Panc1 (cell line): Measurements from ENCODE around the gene MCM7. TPM values are rescaled to one million over a fixed set of nuclear protein-coding genes. Genes with fewer than 3 reads are reported as not detected.

Source experiments
- ATAC-seq: fragments of 200-7000 bp; cut with Tn5 transposase; 2 replicates; pipeline ENCODE4 v1.9.1; 2020; ENCODE audit warnings: mild to moderate bottlenecking, moderate library complexity
- BruUV-seq: library from RNA; stranded (reverse); fragments of 400-500 nt; replicated peaks from 2 replicates; lab custom pipeline; 2021; lab: Mats Ljungman, UMichigan
- CTCF ChIA-PET: fragments of 300-600 bp; sonication (Branson Sonifier 250); formaldehyde crosslinking; loops from one replicate; lab custom pipeline; 2022; ENCODE audit warnings: antibody characterized with exemption; lab: Charles Lee
- POLR2A ChIA-PET: fragments of 300-600 bp; sonication (Branson Sonifier 250); formaldehyde crosslinking; loops from one replicate; lab custom pipeline; 2022; ENCODE audit warnings: antibody characterized with exemption; lab: Charles Lee
- DNase-seq: peaks from one replicate; pipeline ENCODE4 v3.0.0-alpha.2; 2010; ENCODE audit warnings: low read depth, low spot score
- H3K27ac ChIP-seq: 2 replicates; pipeline ENCODE4 v1.5.1; 2011; ENCODE audit warnings: mild to moderate bottlenecking, low read length, inconsistent platforms
- H3K27me3 ChIP-seq: fragments of 200-500 bp; sonication (Bioruptor generic); 2 replicates; pipeline ENCODE4 v1.6.0; 2014; ENCODE audit warnings: low read length, inconsistent platforms; ENCODE audit not compliant: control insufficient read depth, insufficient read depth
- H3K36me3 ChIP-seq: fragments of 200-500 bp; sonication (Bioruptor generic); 2 replicates; pipeline ENCODE4 v1.5.1; 2014; ENCODE audit warnings: inconsistent platforms, mild to moderate bottlenecking, low read length, moderate library complexity; ENCODE audit not compliant: control insufficient read depth, insufficient read depth
- H3K4me1 ChIP-seq: 2 replicates; pipeline ENCODE4 v1.5.1; 2011; ENCODE audit warnings: inconsistent platforms, mild to moderate bottlenecking, low read length, moderate library complexity; ENCODE audit not compliant: control insufficient read depth, insufficient read depth
- H3K4me3 ChIP-seq, 2 experiments: 2 replicates each; pipeline ENCODE4 v1.5.1; 2011 to 2012; ENCODE audit warnings: low read depth in 2 of 2, low read length in 2 of 2, mild to moderate bottlenecking in 2 of 2, inconsistent platforms in 1 of 2, moderate library complexity in 1 of 2
- H3K9me3 ChIP-seq: fragments of 200-500 bp; sonication (Bioruptor generic); 2 replicates; pipeline ENCODE4 v1.5.1; 2014; ENCODE audit warnings: low read depth, mild to moderate bottlenecking, inconsistent platforms, low read length, moderate library complexity; ENCODE audit not compliant: control insufficient read depth, insufficient read depth
- POLR2AphosphoS5 ChIP-seq: IDR thresholded peaks from 2 replicates; pipeline ENCODE4 v1.6.1; 2012; ENCODE audit warnings: mild to moderate bottlenecking, low read depth, low read length, moderate library complexity
- SIN3A ChIP-seq: IDR thresholded peaks from 2 replicates; pipeline ENCODE4 v1.6.1; 2012; ENCODE audit warnings: low read depth, mild to moderate bottlenecking, low read length, moderate library complexity, borderline replicate concordance; ENCODE audit not compliant: insufficient read depth
- TCF7L2 ChIP-seq: IDR thresholded peaks from 2 replicates; pipeline ENCODE4 v1.6.1; 2011; ENCODE audit warnings: mild to moderate bottlenecking, low read depth, low read length, inconsistent platforms
- in situ Hi-C: cut with HindIII; loops from 2 replicates; pipeline ENCODE4 v1.10.0; 2016; ENCODE audit warnings: low sequenced_read_pairs, low pct_unique_long_range_greater_than_20kb
- intact Hi-C: fragments of 100-400 bp; cut with micrococcal nuclease; formaldehyde crosslinking; loops from one replicate; pipeline ENCODE4 v1.10.0; 2022; ENCODE audit not compliant: unreplicated experiment
- total RNA-seq: library from RNA; stranded (reverse); gene quantifications from one replicate; pipeline ENCODE4 v1.2.1, GENCODE V29; 2021; ENCODE audit not compliant: unreplicated experiment
- TF ChIP-seq, protein P1 (sequence below), 2 experiments: IDR thresholded peaks; 2 replicates each; pipeline ENCODE4 v1.6.1; 2011 to 2012; ENCODE audit warnings: low read depth in 2 of 2, control low read depth in 1 of 2, low read length in 1 of 2, mild to moderate bottlenecking in 1 of 2, moderate library complexity in 1 of 2; ENCODE audit not compliant: insufficient read depth in 1 of 2
- TF ChIP-seq, protein P2 (sequence below): fragments of 450-650 bp; IDR thresholded peaks from 2 replicates; pipeline ENCODE4 v1.5.1; 2017; ENCODE audit warnings: mild to moderate bottlenecking

MCM7 gene
- total RNA-seq, 1 experiment from 2014 or later: 258 TPM

DNA sequence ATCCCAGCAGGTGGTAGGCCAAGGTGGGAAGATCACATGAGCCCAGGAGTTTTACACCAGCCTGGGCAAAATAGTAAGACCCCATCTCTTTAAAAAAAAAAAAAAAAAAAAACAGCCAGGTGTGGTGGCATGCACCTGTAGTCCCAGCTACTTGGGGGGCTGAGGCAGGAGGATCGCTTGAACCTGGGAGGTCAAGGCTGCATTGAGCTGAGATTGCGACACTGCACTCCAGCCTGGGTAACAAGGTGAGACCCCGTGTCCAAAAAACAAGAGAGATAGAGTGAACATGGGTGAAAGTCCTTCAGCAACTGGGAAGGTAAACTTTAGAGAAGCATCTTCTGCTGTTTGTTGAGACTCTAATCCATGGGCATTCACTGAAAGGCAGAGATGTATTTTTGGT is 41.3 kb upstream of the MCM7 start:
- no TSS peak for BruUV-seq
- H3K9me3 ChIP-seq: no peaks in the 10 kb centered on the region
- CTCF ChIA-PET: no interaction called here
- in situ Hi-C loops: no loop called here
- no peaks in the 10 kb centered on the region for H3K36me3 ChIP-seq
- H3K4me1 ChIP-seq: no peaks in the 10 kb centered on the region
- no peak overlapping the region for H3K4me3 ChIP-seq
- TF ChIP-seq POLR2AphosphoS5: no peak
- TF ChIP-seq, protein P1, sequence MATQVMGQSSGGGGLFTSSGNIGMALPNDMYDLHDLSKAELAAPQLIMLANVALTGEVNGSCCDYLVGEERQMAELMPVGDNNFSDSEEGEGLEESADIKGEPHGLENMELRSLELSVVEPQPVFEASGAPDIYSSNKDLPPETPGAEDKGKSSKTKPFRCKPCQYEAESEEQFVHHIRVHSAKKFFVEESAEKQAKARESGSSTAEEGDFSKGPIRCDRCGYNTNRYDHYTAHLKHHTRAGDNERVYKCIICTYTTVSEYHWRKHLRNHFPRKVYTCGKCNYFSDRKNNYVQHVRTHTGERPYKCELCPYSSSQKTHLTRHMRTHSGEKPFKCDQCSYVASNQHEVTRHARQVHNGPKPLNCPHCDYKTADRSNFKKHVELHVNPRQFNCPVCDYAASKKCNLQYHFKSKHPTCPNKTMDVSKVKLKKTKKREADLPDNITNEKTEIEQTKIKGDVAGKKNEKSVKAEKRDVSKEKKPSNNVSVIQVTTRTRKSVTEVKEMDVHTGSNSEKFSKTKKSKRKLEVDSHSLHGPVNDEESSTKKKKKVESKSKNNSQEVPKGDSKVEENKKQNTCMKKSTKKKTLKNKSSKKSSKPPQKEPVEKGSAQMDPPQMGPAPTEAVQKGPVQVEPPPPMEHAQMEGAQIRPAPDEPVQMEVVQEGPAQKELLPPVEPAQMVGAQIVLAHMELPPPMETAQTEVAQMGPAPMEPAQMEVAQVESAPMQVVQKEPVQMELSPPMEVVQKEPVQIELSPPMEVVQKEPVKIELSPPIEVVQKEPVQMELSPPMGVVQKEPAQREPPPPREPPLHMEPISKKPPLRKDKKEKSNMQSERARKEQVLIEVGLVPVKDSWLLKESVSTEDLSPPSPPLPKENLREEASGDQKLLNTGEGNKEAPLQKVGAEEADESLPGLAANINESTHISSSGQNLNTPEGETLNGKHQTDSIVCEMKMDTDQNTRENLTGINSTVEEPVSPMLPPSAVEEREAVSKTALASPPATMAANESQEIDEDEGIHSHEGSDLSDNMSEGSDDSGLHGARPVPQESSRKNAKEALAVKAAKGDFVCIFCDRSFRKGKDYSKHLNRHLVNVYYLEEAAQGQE (IDR thresholded peaks at IDR 0.05; ENCODE audit: insufficient read depth in 1 of 2, low read depth in 2 of 2, low read length in 1 of 2): no peak
- TF ChIP-seq SIN3A: no peak
- TF ChIP-seq TCF7L2: no peak
- TF ChIP-seq, protein P2, sequence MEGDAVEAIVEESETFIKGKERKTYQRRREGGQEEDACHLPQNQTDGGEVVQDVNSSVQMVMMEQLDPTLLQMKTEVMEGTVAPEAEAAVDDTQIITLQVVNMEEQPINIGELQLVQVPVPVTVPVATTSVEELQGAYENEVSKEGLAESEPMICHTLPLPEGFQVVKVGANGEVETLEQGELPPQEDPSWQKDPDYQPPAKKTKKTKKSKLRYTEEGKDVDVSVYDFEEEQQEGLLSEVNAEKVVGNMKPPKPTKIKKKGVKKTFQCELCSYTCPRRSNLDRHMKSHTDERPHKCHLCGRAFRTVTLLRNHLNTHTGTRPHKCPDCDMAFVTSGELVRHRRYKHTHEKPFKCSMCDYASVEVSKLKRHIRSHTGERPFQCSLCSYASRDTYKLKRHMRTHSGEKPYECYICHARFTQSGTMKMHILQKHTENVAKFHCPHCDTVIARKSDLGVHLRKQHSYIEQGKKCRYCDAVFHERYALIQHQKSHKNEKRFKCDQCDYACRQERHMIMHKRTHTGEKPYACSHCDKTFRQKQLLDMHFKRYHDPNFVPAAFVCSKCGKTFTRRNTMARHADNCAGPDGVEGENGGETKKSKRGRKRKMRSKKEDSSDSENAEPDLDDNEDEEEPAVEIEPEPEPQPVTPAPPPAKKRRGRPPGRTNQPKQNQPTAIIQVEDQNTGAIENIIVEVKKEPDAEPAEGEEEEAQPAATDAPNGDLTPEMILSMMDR: no peak
- no peak for ATAC-seq
- POLR2A ChIA-PET: no interaction called here
- no peaks in the 10 kb centered on the region for H3K27me3 ChIP-seq
- intact Hi-C loops: no loop called here
- no peak overlapping the region for H3K27ac ChIP-seq
- no peak for DNase-seq

GRCh38 chr7:100141555-100141949 is 40.4 kb upstream of the MCM7 start:
- DNase-seq (no peak), ATAC-seq (no peak)
- no peak overlapping the region for H3K4me3 ChIP-seq
- no peaks in the 10 kb centered on the region for H3K4me1 ChIP-seq
- H3K27ac ChIP-seq: no peak overlapping the region
- H3K27me3 ChIP-seq: no peaks in the 10 kb centered on the region
- H3K9me3 ChIP-seq: no peaks in the 10 kb centered on the region
- intact Hi-C loops (no loop called here), in situ Hi-C loops (no loop called here)
- BruUV-seq: no TSS peak
- ChIA-PET CTCF (no interaction called here), POLR2A (interaction anchor here (0.6 kb wide), 1 partner anchor 261 kb away, joined by 3 read pairs; no protein-coding TSS in a partner anchor)
- no peak for TF ChIP-seq SIN3A
- TF ChIP-seq, protein P1 (IDR thresholded peaks at IDR 0.05; ENCODE audit: insufficient read depth in 1 of 2, low read depth in 2 of 2, low read length in 1 of 2): no peak
- TF ChIP-seq, protein P2: no peak
- TF ChIP-seq TCF7L2: no peak
- TF ChIP-seq POLR2AphosphoS5: no peak
- no peaks in the 10 kb centered on the region for H3K36me3 ChIP-seq
